Thoracic aorta (tissue), 2 donors: ENCODE data around the gene KIAA1586. TPM values are rescaled to one million over a fixed set of nuclear protein-coding genes. Genes with fewer than 3 reads are reported as not detected.
"Not testable (repeated sequence)": the region's sequence is repeated elsewhere in the genome, so short reads cannot be mapped to it uniquely, and the experiment has no call there.

Experiments used
- ATAC-seq: fragments of 150-250 bp; one replicate; pipeline ENCODE4 v1.8.0; 2017; ENCODE audit warnings: low read depth; ENCODE audit not compliant: insufficient number of reproducible peaks, low FRiP score
- DNase-seq: peaks from one replicate; pipeline ENCODE4 v3.0.0-alpha.2; 2020; ENCODE audit warnings: low spot score
- H3K27ac ChIP-seq, 2 donors: fragments of 200-600 bp; sonication (generic); 1 replicate in 1 of 2; 2 replicates in 1 of 2; pipeline ENCODE4 v1.5.1; 2016; ENCODE audit warnings: mild to moderate bottlenecking in 2 of 2, moderate library complexity in 2 of 2
- H3K27me3 ChIP-seq: fragments of 200-600 bp; sonication (generic); replicated peaks from 2 replicates; pipeline ENCODE4 v1.6.0; 2016; ENCODE audit warnings: mild to moderate bottlenecking; ENCODE audit not compliant: insufficient read depth
- H3K36me3 ChIP-seq: fragments of 200-600 bp; sonication (generic); one replicate; pipeline ENCODE4 v1.5.1; 2016
- H3K4me1 ChIP-seq, 2 donors: fragments of 200-600 bp; sonication (generic); 1 replicate in 1 of 2; 2 replicates in 1 of 2; pipeline versions ENCODE4 v1.5.1 to v1.6.0; 2016; ENCODE audit warnings: low read depth in 2 of 2, mild to moderate bottlenecking in 1 of 2; ENCODE audit not compliant: control insufficient read depth in 1 of 2
- H3K4me3 ChIP-seq: fragments of 200-600 bp; sonication (generic); 2 replicates; pipeline ENCODE4 v1.5.1; 2016; ENCODE audit warnings: mild to moderate bottlenecking
- H3K9me3 ChIP-seq: fragments of 200-600 bp; sonication (generic); 2 replicates; pipeline ENCODE4 v1.5.1; 2016
- total RNA-seq, 2 donors: library from RNA; depleted of rRNA; stranded (reverse); fragments of >200 nt; gene quantifications; one replicate each; pipeline versions ENCODE4 v1.1.0 to v1.2.3, GENCODE V29; 2016
- TF ChIP-seq, protein P1 (sequence below): fragments of 200-600 bp; sonication (generic); IDR thresholded peaks from one replicate; pipeline ENCODE4 v1.5.1; 2019; ENCODE audit warnings: antibody characterized with exemption

The KIAA1586 gene
- 10 to 100 TPM in 1 of 2 donors, 1 to 10 TPM in 1; 2.8 to 11.2 TPM for total RNA-seq

- ATAC-seq = peak; percentile 84
- H3K4me1 ChIP-seq = peaks cover 9 to 10% of the 10 kb centered on the region in 2 donors
- peaks cover 10% of the 10 kb centered on the region for H3K36me3 ChIP-seq
- H3K9me3 ChIP-seq, H3K27me3 ChIP-seq: not testable (repeated sequence)
- peak; percentile 76 for DNase-seq
- H3K4me3 ChIP-seq = peak within 1 kb of the TSS; percentile 75
- peak within 1 kb of the TSS in 1 of 2 donors; percentile 9 for H3K27ac ChIP-seq
Measured at GRCh38 chr6:57046332-57047256, at the start of gene KIAA1586. Gene KIAA1586 (plus strand): TSS chr6:57046693. CDS start chr6:57046756, 63 bp downstream.

GRCh38 chr6:56999049-56999448 lies 47.4 kb upstream of the KIAA1586 start:
- Histone ChIP-seq H3K27ac (no peak overlapping the region), H3K36me3 (no peaks in the 10 kb centered on the region), H3K4me1 (no peaks in the 10 kb centered on the region), H3K4me3 (no peak overlapping the region), H3K27me3 (no peaks in the 10 kb centered on the region), H3K9me3 (peaks cover 7% of the 10 kb centered on the region)
- ATAC-seq = no peak
- no peak for DNase-seq
- TF ChIP-seq, protein P1, sequence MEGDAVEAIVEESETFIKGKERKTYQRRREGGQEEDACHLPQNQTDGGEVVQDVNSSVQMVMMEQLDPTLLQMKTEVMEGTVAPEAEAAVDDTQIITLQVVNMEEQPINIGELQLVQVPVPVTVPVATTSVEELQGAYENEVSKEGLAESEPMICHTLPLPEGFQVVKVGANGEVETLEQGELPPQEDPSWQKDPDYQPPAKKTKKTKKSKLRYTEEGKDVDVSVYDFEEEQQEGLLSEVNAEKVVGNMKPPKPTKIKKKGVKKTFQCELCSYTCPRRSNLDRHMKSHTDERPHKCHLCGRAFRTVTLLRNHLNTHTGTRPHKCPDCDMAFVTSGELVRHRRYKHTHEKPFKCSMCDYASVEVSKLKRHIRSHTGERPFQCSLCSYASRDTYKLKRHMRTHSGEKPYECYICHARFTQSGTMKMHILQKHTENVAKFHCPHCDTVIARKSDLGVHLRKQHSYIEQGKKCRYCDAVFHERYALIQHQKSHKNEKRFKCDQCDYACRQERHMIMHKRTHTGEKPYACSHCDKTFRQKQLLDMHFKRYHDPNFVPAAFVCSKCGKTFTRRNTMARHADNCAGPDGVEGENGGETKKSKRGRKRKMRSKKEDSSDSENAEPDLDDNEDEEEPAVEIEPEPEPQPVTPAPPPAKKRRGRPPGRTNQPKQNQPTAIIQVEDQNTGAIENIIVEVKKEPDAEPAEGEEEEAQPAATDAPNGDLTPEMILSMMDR = no peak

DNA sequence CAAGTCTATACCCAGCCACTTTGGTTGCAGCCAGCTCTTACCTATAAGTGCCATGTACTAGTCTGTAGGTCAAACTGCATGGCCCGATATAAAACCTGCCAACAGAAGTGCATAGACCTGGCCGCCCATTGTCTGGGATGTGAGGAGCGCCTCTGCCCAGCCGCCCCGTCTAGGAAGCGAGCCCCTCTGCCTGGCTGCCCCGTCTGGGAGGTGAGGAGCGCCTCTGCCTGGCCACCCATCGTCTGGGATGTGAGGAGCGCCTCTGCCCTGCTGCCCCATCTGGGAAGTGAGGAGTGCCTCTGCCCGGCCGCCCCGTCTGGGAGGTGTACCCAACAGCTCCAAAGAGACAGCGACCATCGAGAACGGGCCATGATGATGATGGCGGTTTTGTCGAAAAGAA lies 46.7 kb upstream of the KIAA1586 start:
- not testable (repeated sequence) for H3K4me3 ChIP-seq, H3K36me3 ChIP-seq, DNase-seq, H3K4me1 ChIP-seq, ATAC-seq, H3K27me3 ChIP-seq, H3K9me3 ChIP-seq, H3K27ac ChIP-seq

DNA sequence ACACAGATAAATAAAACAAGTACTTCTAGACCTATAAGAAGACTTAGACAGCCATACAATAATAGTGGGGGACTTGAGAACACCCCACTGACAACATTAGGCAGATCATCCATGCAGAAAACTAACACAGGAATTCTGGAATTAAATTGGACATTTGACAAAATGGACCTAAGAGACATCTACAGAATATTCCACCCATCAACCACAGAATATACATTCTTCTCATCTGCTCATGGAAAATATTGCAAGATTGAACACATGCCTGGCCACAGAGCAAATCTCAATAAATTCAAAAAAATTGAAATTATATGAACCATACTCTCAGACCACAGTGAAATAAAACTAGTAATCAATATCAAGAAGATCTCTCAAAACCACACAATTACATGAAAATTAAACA lies 44.3 kb upstream of the KIAA1586 start:
- ATAC-seq = no peak

GRCh38 chr6:57004292-57004691 lies 42.2 kb upstream of the KIAA1586 start:
- TF ChIP-seq, protein P1 = no peak
- ATAC-seq (no peak), DNase-seq (no peak)
- H3K27ac ChIP-seq = no peak overlapping the region
- peaks cover 2% of the 10 kb centered on the region for H3K9me3 ChIP-seq
- H3K36me3 ChIP-seq = no peaks in the 10 kb centered on the region
- no peaks in the 10 kb centered on the region for H3K4me1 ChIP-seq
- no peaks in the 10 kb centered on the region for H3K27me3 ChIP-seq
- no peak overlapping the region for H3K4me3 ChIP-seq

More for the DNA sequence above, 44.3 kb upstream of the KIAA1586 start:
- Histone ChIP-seq H3K9me3 (peaks cover 7% of the 10 kb centered on the region), H3K27me3 (no peaks in the 10 kb centered on the region), H3K4me3 (no peak overlapping the region), H3K27ac (no peak overlapping the region), H3K36me3 (no peaks in the 10 kb centered on the region), H3K4me1 (no peaks in the 10 kb centered on the region)
- DNase-seq = no peak
- TF ChIP-seq, protein P1 = no peak

DNA sequence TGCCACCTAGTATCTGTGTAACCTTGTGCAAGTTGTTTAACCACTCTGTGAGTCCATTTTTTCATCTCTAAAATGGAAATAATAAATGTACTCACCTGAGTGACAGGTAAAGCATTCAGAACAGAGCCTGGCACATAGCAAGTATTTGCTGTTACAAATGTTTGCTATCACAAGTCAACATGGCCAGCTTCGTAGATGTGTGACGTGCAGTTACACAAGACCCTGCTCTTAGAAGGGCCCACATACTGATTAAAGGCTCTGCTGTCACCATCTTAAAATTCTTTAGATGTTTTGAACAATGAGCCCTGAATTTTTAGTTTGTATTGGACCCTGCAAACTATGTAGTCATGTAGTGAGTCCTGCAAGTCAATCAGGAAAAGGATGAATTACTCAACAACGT lies 40.4 kb upstream of the KIAA1586 start:
- Histone ChIP-seq H3K27me3 (no peaks in the 10 kb centered on the region), H3K36me3 (no peaks in the 10 kb centered on the region), H3K9me3 (no peaks in the 10 kb centered on the region), H3K27ac (no peak overlapping the region), H3K4me3 (no peak overlapping the region), H3K4me1 (no peaks in the 10 kb centered on the region)
- DNase-seq (no peak), ATAC-seq (no peak)
- TF ChIP-seq, protein P1 = no peak

DNA sequence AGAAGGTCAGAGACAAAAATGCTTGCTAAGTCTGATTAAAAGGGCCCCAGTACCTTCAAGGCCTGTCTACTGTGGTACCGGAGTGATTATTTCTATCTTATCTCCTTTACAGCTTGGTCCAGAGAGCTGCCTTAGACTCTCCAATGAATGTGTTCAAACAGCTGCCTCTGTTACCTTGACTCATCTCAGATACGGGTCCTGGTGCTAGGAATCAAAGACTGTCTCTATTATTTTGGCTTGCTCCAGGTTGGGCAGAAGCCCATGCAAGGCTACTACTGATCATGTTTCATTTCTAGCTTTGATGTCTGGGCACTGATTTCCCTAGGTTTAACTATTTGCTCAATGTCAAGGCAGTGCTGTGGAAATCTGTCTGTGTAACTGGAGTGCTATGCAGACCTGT lies 38.4 kb upstream of the KIAA1586 start:
- not testable (repeated sequence) for H3K4me1 ChIP-seq, H3K4me3 ChIP-seq, H3K27ac ChIP-seq, H3K27me3 ChIP-seq, H3K9me3 ChIP-seq, ATAC-seq, DNase-seq, H3K36me3 ChIP-seq
